Fibroblast of skin of right quadriceps (primary cell): ENCODE results near the gene MPRIP.
"Not testable (repeated sequence)": the region's sequence is repeated elsewhere in the genome, so short reads cannot be mapped to it uniquely, and the experiment has no call there.

ENCODE experiments used
- DNase-seq: peaks from one replicate; pipeline ENCODE4 v3.0.0-alpha.2; 2013

Gene MPRIP

DNA sequence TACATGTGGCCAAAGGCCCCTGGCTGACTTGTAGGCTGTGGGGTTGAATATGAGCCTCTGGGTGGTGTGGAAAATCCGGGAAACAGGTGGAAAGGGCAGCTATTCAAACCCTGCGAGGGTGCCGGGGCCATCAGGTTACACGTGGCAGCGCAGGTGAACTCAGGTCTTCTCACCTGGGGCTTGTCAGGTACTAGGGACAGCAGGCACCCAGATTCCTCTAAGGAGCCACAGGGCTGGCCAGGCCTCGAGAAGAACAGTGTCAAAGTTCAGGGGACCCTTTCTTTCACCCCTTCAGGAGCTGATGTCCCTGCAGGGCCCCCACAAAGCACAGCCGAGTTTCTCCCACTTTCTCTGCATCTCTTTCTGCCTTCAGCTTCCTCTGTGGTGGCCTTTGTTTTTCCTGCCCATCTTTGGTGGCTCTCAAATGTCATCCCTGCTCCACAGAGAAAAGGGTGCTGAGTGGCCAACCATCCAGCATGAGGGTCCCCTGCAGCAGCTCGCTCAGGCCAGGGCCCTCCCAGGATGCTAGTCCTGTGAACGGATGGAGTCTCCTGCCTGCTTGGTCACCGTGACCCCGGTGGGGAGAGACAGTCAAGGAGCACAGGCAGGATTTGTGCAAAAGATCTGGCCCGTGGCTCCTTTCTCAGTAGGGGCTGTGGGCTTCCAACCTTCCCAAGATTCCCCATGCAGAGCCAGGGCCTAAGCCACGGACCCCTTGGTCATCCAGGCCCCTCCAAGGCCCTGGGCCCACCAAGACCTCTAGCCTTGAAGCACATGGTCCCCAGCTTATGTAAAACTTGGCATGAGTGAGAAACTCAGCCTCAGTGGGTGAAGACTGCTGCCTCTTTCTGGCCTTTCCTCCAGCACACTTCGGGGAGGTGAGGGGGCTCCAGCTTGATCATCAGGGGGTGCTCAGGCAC is 28.2 kb upstream of the MPRIP start:
- not testable (repeated sequence) for DNase-seq

DNA sequence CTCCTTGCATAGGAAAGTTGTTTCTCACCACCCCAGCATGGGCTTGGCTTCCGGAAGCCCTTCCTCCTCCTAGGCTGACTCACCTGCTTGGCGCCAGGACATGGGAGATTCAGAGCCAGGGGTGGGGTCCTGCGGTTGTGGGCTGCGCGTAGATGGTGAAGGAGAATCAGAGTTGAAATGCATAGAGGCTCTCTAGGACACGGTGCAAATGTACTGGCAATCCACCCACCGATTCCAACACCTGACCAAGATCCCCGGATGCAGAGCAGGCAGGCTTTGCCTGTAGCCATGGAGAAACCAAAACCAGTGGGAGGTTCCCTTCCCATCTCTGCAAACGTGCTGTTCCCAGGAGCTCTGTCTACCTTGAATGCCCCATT is 27.5 kb upstream of the MPRIP start:
- DNase-seq: peak; percentile 27

DNA sequence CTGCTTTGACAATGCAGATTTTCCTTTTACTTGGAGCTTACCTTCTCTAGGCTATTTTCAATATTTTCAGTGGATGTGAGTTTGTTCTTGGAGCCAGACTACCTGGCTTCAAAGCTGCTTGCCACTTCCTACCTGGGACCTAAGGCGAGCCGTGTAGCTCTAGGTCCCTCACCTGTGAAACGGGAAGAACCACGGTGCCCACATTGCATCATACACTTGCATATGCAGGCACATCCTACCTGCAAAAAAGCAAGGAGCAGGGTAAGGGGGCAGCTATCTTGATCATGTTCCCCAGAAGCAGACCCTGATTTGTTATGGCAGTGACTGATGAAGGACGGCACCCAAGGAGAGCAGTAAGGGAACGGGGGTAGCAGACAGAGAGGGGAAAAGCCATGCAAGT is 27.0 kb upstream of the MPRIP start:
- no peak for DNase-seq

DNA sequence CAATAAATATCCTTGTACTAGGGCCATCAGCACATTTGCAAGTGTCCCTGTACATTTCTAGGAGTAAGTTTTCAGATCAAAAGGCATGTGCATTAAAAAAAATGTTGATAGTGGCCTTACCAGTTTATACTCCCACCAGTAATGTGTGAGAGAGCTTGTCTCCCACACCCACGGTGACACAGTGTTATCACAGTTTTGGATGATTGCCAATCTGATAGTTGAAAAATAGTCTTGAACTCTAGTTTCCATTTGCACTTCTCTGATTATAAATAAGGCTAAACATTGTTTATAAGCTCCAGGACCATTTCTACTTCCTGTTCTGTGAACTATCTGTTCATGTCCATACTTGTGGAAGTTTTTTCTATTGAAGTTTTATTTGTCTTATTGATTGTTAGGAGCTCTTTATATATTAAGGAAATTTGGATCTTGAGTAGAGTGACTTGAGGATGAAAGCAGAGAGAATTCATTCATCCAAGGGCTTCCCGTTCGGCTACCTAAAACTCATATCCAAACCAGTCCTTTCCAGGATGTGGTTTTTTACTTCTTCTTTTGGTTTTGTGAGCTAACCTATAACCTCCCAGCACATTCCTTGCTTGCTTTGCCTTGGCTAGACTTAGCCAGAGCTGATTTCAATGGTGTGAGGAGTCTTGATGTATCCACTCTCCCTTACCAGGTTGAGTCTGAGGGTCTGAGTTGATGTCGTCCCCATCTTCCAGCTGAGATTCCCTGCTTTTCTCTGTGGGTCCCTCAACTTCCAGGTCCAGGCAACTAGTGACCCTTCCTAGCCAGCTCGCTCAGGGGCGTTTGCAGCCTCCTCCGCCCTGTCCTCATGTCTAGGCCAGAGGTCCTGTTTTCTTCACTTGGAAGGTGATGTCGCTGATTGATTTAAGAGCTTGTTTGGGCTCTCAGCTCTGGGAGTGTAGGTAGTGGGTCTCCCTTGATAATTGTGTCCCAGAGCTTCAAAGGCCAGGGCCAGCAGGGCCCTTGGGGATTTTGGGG is 25.8 kb upstream of the MPRIP start:
- DNase-seq: not testable (repeated sequence)

DNA sequence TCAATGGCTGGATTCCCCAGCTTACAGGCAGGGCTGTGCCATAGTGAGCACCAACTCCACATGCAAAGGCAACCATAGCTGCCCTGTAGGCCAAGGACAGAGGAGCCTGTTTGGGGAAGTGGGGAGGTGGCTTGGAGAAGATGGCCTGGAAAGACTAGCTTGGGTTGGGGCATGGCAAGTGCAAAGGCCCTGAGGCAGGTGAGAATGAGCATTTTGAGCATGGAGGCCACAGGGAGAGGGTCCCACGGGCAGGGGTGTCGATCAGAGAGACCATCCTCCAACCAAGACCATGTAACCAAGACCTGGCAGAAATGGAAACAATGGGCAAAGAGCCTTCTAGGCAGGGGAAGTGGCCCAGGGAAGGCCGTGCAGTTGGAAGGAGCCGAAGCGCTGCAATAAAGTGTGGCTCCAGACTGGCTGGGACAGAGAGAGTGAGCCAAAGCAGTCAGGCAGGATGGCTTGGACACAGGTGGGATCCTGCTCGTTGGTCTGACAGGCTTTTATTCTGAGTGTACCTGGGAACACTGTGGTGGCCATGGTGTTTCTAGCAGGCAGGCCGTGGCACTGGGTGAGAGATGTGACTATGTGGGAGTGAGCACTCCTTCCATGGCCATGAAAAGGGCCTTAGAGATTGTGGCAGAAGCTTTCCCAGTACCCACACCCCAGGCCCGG is 24.8 kb upstream of the MPRIP start:
- DNase-seq: no peak

DNA sequence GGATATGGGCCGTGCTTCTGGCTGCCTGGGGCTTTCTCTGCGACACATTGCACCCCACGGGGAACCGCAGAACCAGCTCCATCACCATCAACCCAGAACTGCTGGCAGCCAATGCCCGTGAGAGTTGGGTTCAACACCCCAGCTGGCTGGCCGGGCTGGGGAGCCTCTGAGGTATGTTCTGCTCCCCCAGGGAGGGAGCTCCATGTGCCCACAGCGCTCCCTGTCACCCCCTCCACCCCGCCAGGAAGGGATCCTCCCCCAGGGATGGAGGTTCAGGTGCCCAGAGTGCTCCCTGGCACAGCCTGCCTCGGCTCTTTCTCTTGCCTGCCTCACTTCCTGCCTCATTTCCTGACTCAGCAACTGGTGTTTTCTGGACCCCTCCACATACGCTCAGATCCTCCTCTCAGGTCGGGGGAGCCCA is 24.2 kb upstream of the MPRIP start:
- DNase-seq: no peak

DNA sequence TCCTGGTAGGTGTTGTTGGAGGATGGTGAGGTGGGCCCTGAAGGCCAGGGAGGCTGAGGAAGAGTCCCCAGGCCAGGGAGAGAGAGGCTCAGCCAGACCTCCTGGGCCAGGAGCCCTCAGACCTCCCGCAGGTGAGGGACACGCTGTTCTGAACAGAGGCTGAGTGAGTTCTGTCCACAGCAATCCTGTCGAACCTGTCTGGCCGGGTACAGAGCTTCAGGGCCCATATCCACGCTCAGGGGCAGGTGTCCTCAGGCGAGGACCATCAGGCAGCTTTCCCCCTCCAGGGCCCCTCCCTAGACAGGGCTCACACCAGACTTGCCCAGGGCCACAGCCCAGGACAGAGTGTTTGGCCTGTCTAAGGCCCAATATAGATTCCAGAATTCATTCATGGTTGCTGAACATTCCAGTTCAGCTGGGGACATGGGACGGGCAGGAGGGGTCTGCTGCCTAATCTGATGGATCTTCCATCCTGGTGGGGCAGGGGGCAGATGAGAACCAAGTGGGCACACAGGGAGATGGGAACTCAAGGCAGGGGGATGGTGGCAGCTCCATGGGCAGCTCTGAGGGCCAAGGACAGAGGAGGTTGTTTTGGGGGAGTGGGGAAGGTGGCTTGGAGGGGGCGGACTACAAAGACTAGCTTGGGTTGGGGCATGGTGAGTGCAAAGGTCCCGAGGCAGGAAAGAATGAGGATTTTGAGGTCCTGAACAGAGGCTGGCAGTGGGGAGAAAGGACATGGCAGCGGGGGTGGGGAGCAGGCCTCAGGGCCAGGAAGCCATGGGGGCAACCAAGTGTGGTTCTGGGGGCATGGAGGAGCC is 23.4 kb upstream of the MPRIP start:
- DNase-seq: no peak

DNA sequence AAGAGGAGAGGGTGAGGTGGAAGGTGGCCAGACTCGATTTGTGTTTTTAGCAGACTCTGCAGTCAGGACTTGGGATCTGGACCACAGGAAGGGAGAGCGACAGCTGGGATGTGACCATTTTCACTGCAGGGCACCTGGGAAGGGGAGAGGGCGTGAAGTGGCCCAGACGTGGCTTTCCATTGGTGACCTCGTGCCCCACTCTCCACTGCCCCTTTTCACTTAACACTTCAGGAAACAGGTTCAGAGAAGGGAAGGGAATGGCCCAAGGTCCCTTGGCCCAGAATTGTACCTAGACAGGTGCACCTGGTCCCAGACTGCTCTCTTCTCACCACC is 22.9 kb upstream of the MPRIP start:
- DNase-seq: no peak

DNA sequence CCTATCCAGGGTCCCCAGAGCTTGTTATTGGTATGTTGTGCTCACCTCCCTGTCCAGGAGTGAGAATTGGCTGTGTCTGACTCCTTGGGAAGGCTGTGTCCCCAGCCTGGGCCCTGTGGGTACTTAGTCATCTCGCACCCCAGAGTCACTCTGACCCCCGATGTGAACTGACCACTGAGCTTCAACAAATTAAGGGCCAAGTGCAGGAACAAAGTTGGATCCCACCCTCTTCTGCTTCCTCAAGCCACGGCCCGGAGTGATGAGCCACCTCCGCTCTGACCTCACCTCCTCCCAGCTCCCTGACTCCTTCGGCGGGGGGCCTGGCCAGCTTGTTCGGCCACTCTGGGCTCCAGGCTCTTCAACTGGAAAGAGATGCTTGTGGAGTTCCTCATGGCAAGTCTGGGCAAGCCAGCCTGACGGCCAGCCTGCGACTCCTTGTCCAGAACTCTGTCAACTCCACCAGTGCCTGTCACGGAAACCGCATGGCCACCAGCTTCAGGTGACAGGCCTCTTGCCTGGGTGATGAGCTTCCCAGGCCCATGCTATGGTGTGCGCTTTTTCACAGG is 22.3 kb upstream of the MPRIP start:
- no peak for DNase-seq

DNA sequence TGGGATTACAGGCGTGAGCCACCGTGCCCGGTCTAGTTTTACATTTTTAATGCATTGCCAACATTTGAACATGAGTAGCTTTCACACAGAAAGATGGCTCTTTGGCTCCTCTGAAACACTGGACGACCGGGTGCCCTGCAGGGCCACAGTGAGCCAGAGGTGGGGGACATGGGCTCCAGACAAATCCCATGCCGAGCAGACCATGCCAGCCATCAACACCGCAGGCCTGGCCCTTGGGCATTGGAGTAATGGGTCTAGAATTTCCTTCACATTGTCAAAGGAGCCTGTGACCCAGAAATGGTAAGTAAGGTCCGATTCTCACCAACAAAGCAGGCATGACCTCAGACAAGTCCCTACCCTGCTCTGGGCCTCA is 21.4 kb upstream of the MPRIP start:
- DNase-seq: no peak

DNA sequence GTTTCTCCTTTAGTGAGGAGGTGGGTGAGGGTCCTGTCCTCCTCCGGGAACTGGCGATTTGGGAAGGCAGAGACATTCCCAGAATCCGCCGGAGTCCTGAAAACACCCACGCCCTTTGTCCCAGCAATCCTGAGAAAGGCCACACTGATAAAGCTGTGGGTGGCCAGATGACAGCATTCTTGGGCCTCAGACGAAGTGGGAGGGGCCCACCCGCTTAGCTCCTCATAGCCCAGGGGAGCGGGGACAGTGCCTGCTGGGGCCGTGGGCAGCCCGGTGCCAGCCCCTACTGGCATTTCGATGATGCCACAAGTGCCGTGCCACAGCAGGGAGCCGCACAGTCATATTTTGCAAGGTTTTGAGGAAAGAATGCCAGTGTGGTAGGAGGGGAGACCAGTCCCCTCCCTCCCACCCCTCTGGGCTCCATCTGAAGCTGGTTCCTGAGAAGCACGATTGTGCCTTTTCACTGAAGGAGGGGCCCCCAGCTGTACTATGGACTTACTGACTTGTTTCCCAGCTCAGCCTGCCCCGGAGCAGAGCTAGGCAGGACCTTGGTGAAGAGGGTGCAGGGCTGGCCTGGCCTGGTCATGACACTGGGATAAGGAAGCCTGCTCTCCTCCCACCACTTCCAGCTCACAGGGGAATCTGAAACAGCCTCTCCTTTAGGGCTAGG is 20.9 kb upstream of the MPRIP start:
- DNase-seq: peak; percentile 15

DNA sequence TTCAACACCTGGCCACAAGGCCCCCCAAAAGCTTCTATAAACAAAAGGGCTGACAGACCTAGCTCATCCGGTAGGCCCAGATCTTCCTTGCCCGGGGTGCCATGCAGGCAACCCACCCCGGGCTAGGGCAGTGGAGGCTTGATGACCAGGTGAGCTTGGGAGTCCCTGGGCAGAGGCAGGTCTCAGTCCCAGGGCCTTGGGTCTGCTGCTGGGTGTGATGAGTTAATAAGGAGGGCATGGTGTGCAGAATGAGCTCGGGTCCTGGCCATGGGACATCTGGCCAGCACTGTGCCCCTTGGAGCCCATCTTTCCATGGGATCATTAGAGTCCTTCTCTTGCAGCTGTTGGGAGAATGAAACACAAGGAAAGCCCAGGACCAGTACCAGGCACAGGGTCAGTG is 20.2 kb upstream of the MPRIP start:
- no peak for DNase-seq

DNA sequence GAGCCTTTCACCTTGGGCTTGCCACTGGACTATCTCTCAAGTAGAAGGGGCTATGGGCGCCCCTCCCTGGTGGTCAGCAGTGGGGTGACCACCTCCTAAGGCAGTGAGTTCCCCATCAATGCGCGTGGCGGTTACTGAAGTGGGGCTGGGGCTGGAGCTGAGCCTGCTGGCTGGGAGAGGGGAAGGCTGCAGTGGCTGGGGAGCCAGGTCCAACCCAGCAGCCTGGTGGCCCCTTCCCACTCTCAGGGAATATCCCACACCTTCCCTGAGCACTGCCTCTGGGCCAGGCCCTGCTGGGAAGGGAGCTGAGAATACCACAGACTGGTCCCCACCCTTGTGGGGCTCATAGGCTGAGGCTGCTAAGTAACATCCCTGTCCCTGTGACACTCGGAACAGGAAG is 19.8 kb upstream of the MPRIP start:
- DNase-seq: no peak

DNA sequence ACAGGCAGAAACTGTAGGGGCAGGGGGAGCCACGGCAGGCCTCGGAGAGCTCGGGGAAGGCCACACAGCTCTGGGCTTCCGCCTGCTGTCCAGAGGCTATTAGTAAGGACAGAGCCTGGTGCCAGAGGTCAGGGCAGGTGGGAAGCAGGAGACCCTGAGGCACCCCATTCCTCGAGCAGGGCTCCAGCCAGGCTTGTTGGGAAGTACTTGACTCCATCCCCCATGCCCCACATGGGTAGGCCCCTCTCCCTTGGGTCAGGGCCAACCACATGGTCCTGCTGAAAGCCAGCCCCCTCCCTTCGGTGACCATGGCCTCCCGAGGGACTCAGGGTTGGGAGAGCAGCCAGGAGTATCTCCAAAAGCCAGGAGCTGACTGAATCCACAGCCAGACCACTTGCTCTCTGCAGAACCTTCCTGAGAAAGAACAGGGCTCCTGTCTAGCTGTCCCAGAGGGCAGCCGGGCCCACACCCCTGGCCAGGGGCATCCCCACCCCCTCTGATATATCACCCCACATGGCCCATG is 17.4 kb upstream of the MPRIP start:
- peak; percentile 14 for DNase-seq

DNA sequence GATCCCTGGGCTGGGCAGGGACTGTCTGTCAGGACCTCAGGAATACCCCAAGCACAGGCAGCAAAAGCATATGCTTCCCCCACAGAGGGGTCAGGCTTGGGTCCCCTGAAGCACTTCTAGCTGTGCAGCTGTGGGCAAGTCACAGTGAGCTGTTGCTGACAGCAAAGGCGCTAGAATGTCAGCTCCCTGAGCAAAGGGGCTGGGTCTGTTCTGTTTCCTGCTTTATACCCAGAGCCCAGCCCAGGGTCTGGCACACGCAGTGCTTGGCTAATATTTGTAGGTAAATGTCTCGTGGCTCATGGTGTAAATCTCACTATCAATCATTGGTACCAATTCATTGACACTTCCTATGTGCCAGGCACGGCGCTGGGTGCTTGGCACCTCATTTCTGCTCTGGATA is 16.6 kb upstream of the MPRIP start:
- no peak for DNase-seq

DNA sequence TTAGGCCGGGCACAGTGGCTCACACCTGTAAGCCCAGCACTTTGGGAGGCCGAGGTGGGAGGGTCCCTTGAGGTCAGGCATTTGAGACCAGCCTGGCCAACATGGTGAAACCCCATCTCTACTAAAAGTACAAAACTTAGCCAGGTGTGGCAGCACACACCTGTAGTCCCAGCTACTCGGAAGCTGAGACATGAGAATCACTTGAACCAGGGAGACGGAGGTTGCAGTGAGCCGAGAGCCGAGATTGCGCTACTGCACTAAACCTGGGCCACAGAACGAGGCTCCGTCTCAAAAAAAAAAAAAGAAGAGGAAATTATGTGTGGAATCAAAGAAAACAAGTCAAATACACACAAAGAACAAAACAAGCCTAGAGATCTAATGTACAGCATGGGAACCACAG is 16.1 kb upstream of the MPRIP start:
- no peak for DNase-seq

DNA sequence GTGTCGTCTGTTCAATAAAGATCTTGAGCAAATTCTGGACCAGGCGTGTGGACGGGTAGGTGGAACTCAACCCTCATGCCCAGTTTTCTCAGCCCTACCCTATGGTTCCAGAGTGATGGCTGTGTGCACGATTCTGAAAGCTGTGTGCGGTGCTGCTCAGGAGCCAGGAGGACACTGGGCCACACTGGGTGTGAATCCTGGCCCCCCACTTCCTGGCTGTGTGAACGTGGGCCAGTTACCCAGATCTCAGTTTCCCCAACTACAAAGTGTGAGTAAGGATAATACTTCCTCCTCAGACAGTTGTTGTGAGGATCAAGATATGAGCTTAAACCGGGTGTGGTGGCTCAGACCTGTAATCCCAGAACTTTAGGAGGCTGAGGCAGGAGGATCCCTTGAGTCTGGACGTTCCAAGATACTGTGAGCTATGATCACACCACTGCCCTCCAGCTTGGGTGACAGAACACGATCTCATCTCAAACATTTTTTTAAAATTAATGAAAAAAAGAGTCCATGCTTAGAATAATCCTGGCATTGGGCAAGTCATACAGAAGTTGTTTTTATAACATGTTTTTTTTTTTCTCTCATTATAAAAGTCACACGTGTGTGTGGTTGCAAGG is 14.7 kb upstream of the MPRIP start:
- no peak for DNase-seq

DNA sequence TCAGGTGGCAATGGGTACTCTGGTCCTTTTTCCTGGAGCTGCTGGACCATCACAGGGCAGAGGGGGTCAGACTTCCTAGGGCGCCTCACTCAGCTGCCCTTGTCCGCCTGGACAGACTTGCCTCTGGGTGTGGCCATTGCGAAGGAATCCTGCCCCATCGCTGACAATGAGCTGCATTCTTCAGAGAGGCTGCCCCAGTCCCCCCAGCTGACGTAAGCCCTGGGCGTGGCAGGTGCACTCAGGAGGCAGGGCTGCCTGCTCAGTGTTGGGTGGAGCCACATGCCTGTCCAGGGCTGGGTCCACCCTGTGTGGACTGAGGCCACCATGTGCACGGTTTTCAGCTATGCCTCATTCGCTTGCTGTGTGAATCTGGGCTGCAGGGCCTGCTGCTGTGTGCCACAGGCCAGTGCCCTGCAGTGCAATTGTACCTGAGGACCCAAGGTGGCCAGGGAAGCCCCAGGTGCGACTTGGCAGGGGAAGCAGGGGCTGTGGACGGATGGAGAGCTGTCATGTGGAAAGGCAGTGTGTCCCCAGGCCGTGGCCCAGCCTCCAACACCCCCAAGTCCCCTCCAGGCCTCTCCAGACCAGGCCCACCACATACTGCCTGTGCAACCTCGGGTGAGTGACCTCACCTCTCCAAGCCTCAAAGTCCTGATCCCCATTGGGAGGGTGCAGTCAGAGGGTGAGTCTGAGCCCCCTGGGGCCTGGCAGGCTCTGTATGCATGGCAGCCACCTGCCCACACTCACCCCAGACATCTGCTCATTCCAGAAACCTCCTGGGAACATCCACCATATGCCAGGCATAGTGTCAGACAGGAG is 14.0 kb upstream of the MPRIP start:
- DNase-seq: peak; percentile 39

DNA sequence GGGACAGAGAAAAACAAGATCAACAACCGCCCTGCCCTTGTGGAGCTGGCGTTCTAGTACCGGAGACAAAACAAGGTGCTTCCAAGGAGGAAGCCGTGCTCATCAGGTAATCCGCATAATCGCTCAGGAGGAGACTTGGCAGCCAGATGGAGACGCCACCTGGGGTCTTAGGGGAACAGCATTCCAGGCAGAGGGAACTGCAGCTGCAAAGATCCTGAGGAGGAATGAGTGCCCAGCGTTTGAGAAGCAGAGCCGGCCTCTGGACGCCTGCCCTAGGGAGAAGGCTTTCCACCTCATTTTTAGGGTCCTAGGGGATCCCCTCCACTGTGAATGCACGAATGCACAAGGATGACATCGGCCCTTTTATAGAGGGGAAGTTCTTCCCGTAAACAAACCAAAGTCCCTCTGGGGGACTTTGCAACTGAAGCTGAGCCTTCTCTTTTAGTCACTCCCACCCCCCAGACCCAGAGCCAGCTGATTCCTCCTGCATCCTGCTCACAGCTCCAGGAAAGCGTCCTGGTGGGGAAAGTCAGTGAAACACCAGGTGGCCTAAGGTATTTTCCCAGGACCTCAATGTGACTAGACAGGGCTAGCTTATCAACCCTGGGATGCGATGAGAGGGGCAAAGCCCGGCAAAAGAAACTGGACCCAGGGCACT is 13.2 kb upstream of the MPRIP start:
- no peak for DNase-seq
